K562 (cell line): ENCODE measurements around the gene NDUFA13. TPM values are rescaled to one million over a fixed set of nuclear protein-coding genes. Genes with fewer than 3 reads are reported as not detected.

ENCODE experiments used
- ATAC-seq: fragments of 200-7000 bp; cut with Tn5 transposase; 3 replicates; pipeline ENCODE4 v1.9.1; 2020; ENCODE audit warnings: moderate library complexity
- BruUV-seq: library from RNA; stranded (reverse); fragments of 400-500 nt; replicated peaks from 2 replicates; lab custom pipeline; 2021; lab: Mats Ljungman, UMichigan
- CTCF ChIA-PET: fragments of 300-600 bp; formaldehyde crosslinking; extraction: SDS; loops from one replicate; lab custom pipeline; 2021; ENCODE audit warnings: low intra/inter-chr PET ratio; lab: Yijun Ruan, JAX
- POLR2A ChIA-PET: fragments of 300-600, 350-650 bp; sonication (Branson Sonifier 250); formaldehyde crosslinking; extraction: SDS; loops from one replicate; lab custom pipeline; 2021; ENCODE audit warnings: antibody characterized with exemption, inconsistent platforms; lab: Yijun Ruan, JAX
- DNase-seq, 4 experiments: peaks; one replicate each; pipeline versions ENCODE4 v3.0.0 to v3.0.0-alpha.2; 2011 to 2018; ENCODE audit warnings: low spot score in 3 of 4, mixed read lengths in 3 of 4; ENCODE audit errors: extremely low read depth in 1 of 4
- FAIRE-seq: peaks from 2 replicates; lab custom pipeline; 2011; peaks lifted over from hg19 to GRCh38; lab: Jason Lieb, UNC
- H2AFZ ChIP-seq: 2 replicates; pipeline ENCODE4 v1.6.0; 2011; ENCODE audit warnings: low read depth, low read length, control low read depth, inconsistent platforms
- H3K27ac ChIP-seq: fragments of 200-600 bp; 3 replicates; pipeline ENCODE4 v1.8.0; 2011; ENCODE audit warnings: low read depth, mild to moderate bottlenecking, control low read depth, inconsistent platforms, low read length, moderate library complexity, mixed read lengths; ENCODE audit errors: extremely low read depth
- H3K27me3 ChIP-seq, 2 experiments: fragments of 300-600 bp in 1 of 2; 2 replicates in 1 of 2; 3 replicates in 1 of 2; pipeline versions ENCODE4 v1.6.0 to v1.8.0; 2011; ENCODE audit warnings: inconsistent platforms in 2 of 2, low read length in 2 of 2, mild to moderate bottlenecking in 1 of 2, mixed read lengths in 1 of 2, moderate library complexity in 1 of 2; ENCODE audit not compliant: control insufficient read depth in 2 of 2, insufficient read depth in 2 of 2
- H3K36me3 ChIP-seq: fragments of 300-600 bp; 3 replicates; pipeline ENCODE4 v1.8.0; 2011; ENCODE audit warnings: mild to moderate bottlenecking, low read length, inconsistent platforms; ENCODE audit not compliant: control insufficient read depth, insufficient read depth
- H3K4me1 ChIP-seq, 2 experiments: fragments of 200-600 bp in 1 of 2; replicated peaks in 1 of 2; 2 replicates in 1 of 2; 3 replicates in 1 of 2; pipeline versions ENCODE4 v1.5.1 to v1.8.0; 2011; ENCODE audit warnings: inconsistent platforms in 2 of 2, low read length in 2 of 2, mild to moderate bottlenecking in 1 of 2, mixed read lengths in 1 of 2, moderate library complexity in 1 of 2; ENCODE audit not compliant: control insufficient read depth in 2 of 2, insufficient read depth in 2 of 2
- H3K4me2 ChIP-seq: 2 replicates; pipeline ENCODE4 v1.6.1; 2011; ENCODE audit warnings: low read length, control low read depth, inconsistent platforms, mixed read lengths; ENCODE audit not compliant: insufficient read depth
- H3K4me3 ChIP-seq: fragments of 200-600 bp; sonication (generic), shearing (Covaris generic); 2 replicates; pipeline ENCODE4 v1.5.1; 2016; ENCODE audit warnings: control low read depth, inconsistent platforms
- H3K79me2 ChIP-seq: fragments of 200-600 bp; 3 replicates; pipeline ENCODE4 v1.8.0; 2011; ENCODE audit warnings: low read length, inconsistent platforms; ENCODE audit not compliant: control insufficient read depth, insufficient read depth
- H3K9ac ChIP-seq, 2 experiments: 2 replicates each; pipeline versions ENCODE4 v1.6.0 to v1.6.1; 2011; ENCODE audit warnings: low read depth in 2 of 2, low read length in 2 of 2, control low read depth in 1 of 2, inconsistent platforms in 1 of 2, mild to moderate bottlenecking in 1 of 2, mixed read lengths in 1 of 2; ENCODE audit not compliant: insufficient read depth in 1 of 2
- H3K9me1 ChIP-seq: one replicate; pipeline ENCODE4 v1.6.0; 2011; ENCODE audit warnings: inconsistent platforms, mild to moderate bottlenecking, low read length, moderate library complexity; ENCODE audit not compliant: control insufficient read depth, insufficient read depth
- H3K9me3 ChIP-seq: replicated peaks from 2 replicates; pipeline ENCODE4 v1.5.1; 2011; ENCODE audit warnings: low read depth, low read length, inconsistent platforms; ENCODE audit not compliant: control insufficient read depth, insufficient read depth
- H4K20me1 ChIP-seq: replicated peaks from 2 replicates; pipeline ENCODE4 v1.6.1; 2011; ENCODE audit warnings: low read length, inconsistent platforms, mixed read lengths; ENCODE audit not compliant: control insufficient read depth, insufficient read depth
- CHD2 ChIP-seq: IDR thresholded peaks from 2 replicates; pipeline ENCODE4 v1.6.1; 2011; ENCODE audit warnings: low read depth, low read length
- FOXP4 ChIP-seq: sonication (generic); formaldehyde crosslinking; IDR thresholded peaks from 2 replicates; pipeline ENCODE4 v1.8.0; 2022; ENCODE audit warnings: mild to moderate bottlenecking, missing genetic modification reagents, borderline replicate concordance
- HDGF ChIP-seq: fragments of 450-650 bp; IDR thresholded peaks from 2 replicates; pipeline ENCODE4 v1.6.1; 2016
- ILF3 ChIP-seq: fragments of 450-650 bp; IDR thresholded peaks from 2 replicates; pipeline ENCODE4 v1.6.1; 2018; ENCODE audit warnings: antibody characterized with exemption, mild to moderate bottlenecking, moderate library complexity, borderline replicate concordance
- KDM1A ChIP-seq, 2 experiments: fragments of 450-650 bp; IDR thresholded peaks; 2 replicates each; pipeline ENCODE4 v1.6.1; 2016; ENCODE audit warnings: mild to moderate bottlenecking in 2 of 2
- KLF13 ChIP-seq: fragments of 450-650 bp; IDR thresholded peaks from 2 replicates; pipeline ENCODE4 v1.6.1; 2016; ENCODE audit warnings: missing genetic modification characterization, low read depth, mild to moderate bottlenecking, missing compliant biosample characterization, moderate library complexity, borderline replicate concordance
- MAFG ChIP-seq: fragments of 450-650 bp; conservative IDR thresholded peaks from 2 replicates; pipeline ENCODE4 v1.6.1; 2016; ENCODE audit warnings: missing genetic modification characterization, missing compliant biosample characterization
- MAZ ChIP-seq, 2 experiments: fragments of 450-650 bp in 1 of 2; sonication (generic) in 1 of 2; formaldehyde crosslinking; IDR thresholded peaks in 1 of 2; conservative IDR thresholded peaks in 1 of 2; 2 replicates each; pipeline versions ENCODE4 v1.4.0 to v1.5.0; 2020; ENCODE audit warnings: mild to moderate bottlenecking in 1 of 2, missing genetic modification reagents in 1 of 2
- SAFB2 ChIP-seq: fragments of 200-400 bp; formaldehyde crosslinking; IDR thresholded peaks from 2 replicates; pipeline ENCODE4 v1.6.1; 2018; ENCODE audit warnings: borderline replicate concordance, low read length, low read depth, moderate library complexity; ENCODE audit not compliant: severe bottlenecking
- THRAP3 ChIP-seq: fragments of 450-650 bp; IDR thresholded peaks from 2 replicates; pipeline ENCODE4 v1.6.1; 2016; ENCODE audit warnings: mild to moderate bottlenecking, inconsistent platforms, borderline replicate concordance
- ZNF124 ChIP-seq: sonication (generic); formaldehyde crosslinking; IDR thresholded peaks from 2 replicates; pipeline ENCODE4 v1.8.1; 2022; ENCODE audit warnings: missing genetic modification reagents
- ZNF143 ChIP-seq: sonication (generic); formaldehyde crosslinking; IDR thresholded peaks from 2 replicates; pipeline ENCODE4 v1.9.0; 2022; ENCODE audit warnings: mild to moderate bottlenecking, missing genetic modification reagents
- ZNF431 ChIP-seq: sonication (generic); formaldehyde crosslinking; IDR thresholded peaks from 2 replicates; pipeline ENCODE4 v1.8.0; 2022; ENCODE audit warnings: mild to moderate bottlenecking, missing genetic modification reagents
- WGBS: fragments of 100-300 bp; shearing (Covaris generic); methylation state at CpG from one replicate; pipeline ENCODE4 v1.1.6; 2016; ENCODE audit warnings: low coverage, mixed read lengths; ENCODE audit not compliant: insufficient coverage; ENCODE audit errors: missing lambda C conversion rate; 5-methylcytosine and 5-hydroxymethylcytosine counted together
- in situ Hi-C: fragments of 300-500 bp; cut with MboI; formaldehyde crosslinking; loops from 4 replicates; pipeline ENCODE4 v1.15.0; 2018; ENCODE audit warnings: inconsistent platforms, mixed read lengths
- intact Hi-C: fragments of 100-400 bp; cut with micrococcal nuclease; formaldehyde crosslinking; loops from 2 replicates; pipeline ENCODE4 v1.14.2; 2022
- polyA plus RNA-seq, 8 experiments: library from polyadenylated mRNA; depleted of rRNA in 4 of 8; stranded (reverse) in 5 of 8; unstranded in 3 of 8; fragments of >200 nt; fragmentation: Nextera tagmentation in 2 of 8; fragmentation: Illumina TruSeq in 1 of 8; extraction: Ambion mirVana in 2 of 8; extraction: Trizol in 1 of 8; gene quantifications; 2 replicates each; pipeline versions ENCODE4 v1.2.1 to v1.2.3, GENCODE V29; 2011 to 2014; ENCODE audit warnings: inconsistent platforms in 1 of 8, missing spikeins in 1 of 8
- total RNA-seq, 7 experiments: library from RNA; depleted of rRNA in 6 of 7; stranded (reverse); fragments of >200 nt in 6 of 7; fragmentation: Illumina TruSeq in 2 of 7; extraction: Trizol in 2 of 7; gene quantifications; 2 replicates each; pipeline versions ENCODE4 v1.2.1 to v1.2.3, GENCODE V29; 2011 to 2021; ENCODE audit warnings: low replicate concordance in 1 of 7
- TF ChIP-seq, protein P1 (sequence below): IDR thresholded peaks from 2 replicates; pipeline ENCODE4 v1.6.1; 2011; ENCODE audit warnings: borderline replicate concordance, low read depth, mild to moderate bottlenecking, moderate library complexity, low read length; ENCODE audit not compliant: insufficient read depth, poor library complexity, severe bottlenecking

The NDUFA13 gene
- total and polyA plus RNA-seq, 9 of the 15 experiments (the other 6 are each of a cell fraction or from before 2014, with no cell fraction given): 146 to 596 (median 429) TPM

DNA sequence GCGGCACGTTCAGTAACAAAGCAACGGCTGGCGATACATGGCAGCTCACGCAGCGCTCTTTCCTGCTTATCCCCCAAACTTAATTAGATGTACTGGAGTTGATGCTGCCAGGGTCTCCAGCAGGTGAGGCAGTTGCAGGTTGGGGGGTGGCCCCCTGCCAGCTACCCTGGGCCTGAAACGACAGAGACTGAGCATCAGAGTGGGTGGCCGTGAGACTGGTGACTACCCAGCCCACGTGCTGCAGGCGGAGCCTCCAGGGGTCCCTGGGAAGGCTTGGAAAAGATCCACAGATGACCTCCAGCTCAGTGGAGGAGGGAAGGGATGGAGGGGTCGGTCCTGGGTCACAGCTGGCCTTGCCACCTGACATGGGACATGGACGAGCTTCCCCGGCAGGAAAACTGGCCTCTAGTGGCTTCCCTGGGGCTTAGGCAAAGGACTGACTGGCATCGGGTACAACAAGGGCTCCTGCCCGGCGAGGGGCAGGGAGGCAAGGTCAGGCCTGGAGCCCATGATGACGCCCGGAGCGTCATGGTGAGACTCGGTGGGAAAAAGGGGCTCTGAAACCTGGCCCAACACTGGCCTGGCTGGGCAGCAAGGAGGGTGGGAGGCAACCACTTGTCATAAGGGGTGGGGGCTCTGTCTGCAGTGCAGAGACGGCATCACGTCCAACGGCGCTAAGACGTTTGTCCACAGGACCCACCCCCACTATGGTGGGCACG, 46.1 kb downstream of the NDUFA13 start:
- Histone ChIP-seq H3K27me3 (peaks cover 0 to 21% of the 10 kb centered on the region in 2 experiments; a peak in 3 of 5 replicates), H3K36me3 (no peaks in the 10 kb centered on the region), H3K4me3 (no peak overlapping the region), H3K27ac (no peak overlapping the region), H3K9me1 (no peaks in the 10 kb centered on the region), H3K4me1 (peaks cover 0 to 19% of the 10 kb centered on the region in 2 experiments; a peak in 2 of 5 replicates), H3K4me2 (no peak overlapping the region), H2AFZ (no peak overlapping the region), H4K20me1 (peaks cover 7% of the 10 kb centered on the region; the same call in 1 of the 2 replicates), H3K9ac (no peak overlapping the region), H3K79me2 (no peaks in the 10 kb centered on the region), H3K9me3 (no peaks in the 10 kb centered on the region)
- WGBS: 28% methylated on average over 26 of the region's 26 CpGs
- BruUV-seq: no TSS peak
- in situ Hi-C loops (no loop called here), intact Hi-C loops (loop anchor here (10.0 kb wide), 1 partner anchor 183 kb away; no protein-coding TSS in a partner anchor)
- ATAC-seq: no peak
- POLR2A ChIA-PET: interaction anchor here (0.6 kb wide), 2 partner anchors 34 to 55 kb away, joined by 3 read pairs; no protein-coding TSS in a partner anchor
- CTCF ChIA-PET: interaction anchor here (0.5 kb wide), 1 partner anchor 81 kb away, joined by 3 read pairs; no protein-coding TSS in a partner anchor
- DNase-seq: no peak
- no peak for FAIRE-seq
- no peak for TF ChIP-seq SAFB2
- TF ChIP-seq HDGF: no peak
- no peak for TF ChIP-seq ZNF431 (CRISPR knock-in tag)
- TF ChIP-seq ILF3: no peak
- TF ChIP-seq, protein P1, sequence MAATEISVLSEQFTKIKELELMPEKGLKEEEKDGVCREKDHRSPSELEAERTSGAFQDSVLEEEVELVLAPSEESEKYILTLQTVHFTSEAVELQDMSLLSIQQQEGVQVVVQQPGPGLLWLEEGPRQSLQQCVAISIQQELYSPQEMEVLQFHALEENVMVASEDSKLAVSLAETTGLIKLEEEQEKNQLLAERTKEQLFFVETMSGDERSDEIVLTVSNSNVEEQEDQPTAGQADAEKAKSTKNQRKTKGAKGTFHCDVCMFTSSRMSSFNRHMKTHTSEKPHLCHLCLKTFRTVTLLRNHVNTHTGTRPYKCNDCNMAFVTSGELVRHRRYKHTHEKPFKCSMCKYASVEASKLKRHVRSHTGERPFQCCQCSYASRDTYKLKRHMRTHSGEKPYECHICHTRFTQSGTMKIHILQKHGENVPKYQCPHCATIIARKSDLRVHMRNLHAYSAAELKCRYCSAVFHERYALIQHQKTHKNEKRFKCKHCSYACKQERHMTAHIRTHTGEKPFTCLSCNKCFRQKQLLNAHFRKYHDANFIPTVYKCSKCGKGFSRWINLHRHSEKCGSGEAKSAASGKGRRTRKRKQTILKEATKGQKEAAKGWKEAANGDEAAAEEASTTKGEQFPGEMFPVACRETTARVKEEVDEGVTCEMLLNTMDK: no peak
- no peak for TF ChIP-seq KDM1A (IDR thresholded peaks at IDR 0.05)
- no peak for TF ChIP-seq FOXP4 (CRISPR knock-in tag)
- no peak for TF ChIP-seq KLF13 (tag)
- TF ChIP-seq MAZ (CRISPR knock-in tag; conservative IDR thresholded peaks at IDR 0.05 in 1 of 2, IDR thresholded peaks at IDR 0.05 in 1 of 2): no peak
- no peak for TF ChIP-seq ZNF143 (CRISPR knock-in tag)
- TF ChIP-seq THRAP3: no peak
- no peak for TF ChIP-seq ZNF124 (CRISPR knock-in tag)
- no peak for TF ChIP-seq MAFG (tag)
- no peak for TF ChIP-seq CHD2
